ENCODE measurements around the gene GLYR1.
"Not testable (repeated sequence)": the region's sequence is repeated elsewhere in the genome, so short reads cannot be mapped to it uniquely, and the experiment has no call there.

Gene GLYR1

GRCh38 chr16:4846901-4847773, at the start of gene GLYR1, which contains the start of gene UBN1:
Gene GLYR1, minus strand, starts transcription at chr16:4847288. Its CDS starts 23 bp downstream, at chr16:4847265.
Gene UBN1, plus strand, starts transcription at chr16:4847481. Its CDS starts 5,437 bp downstream, at chr16:4852918.
- peak; percentile 97 for DNase-seq

GRCh38 chr16:4896761-4897160, 49.7 kb upstream of the GLYR1 start:
- DNase-seq: not testable (repeated sequence)

GRCh38 chr16:4895366-4895765, 48.3 kb upstream of the GLYR1 start:
- DNase-seq: no peak

- no peak for DNase-seq
Observed at GRCh38 chr16:4894276-4895150, 47.4 kb upstream of the GLYR1 start.

GRCh38 chr16:4893103-4893862, 46.2 kb upstream of the GLYR1 start:
- no peak for DNase-seq

GRCh38 chr16:4892361-4893102, 45.4 kb upstream of the GLYR1 start:
- no peak for DNase-seq

- no peak for DNase-seq
Observed at GRCh38 chr16:4891886-4892216, 44.8 kb upstream of the GLYR1 start.

GRCh38 chr16:4891097-4891885, 44.2 kb upstream of the GLYR1 start:
- no peak for DNase-seq

- DNase-seq: no peak
Observed at GRCh38 chr16:4890686-4891085, 43.6 kb upstream of the GLYR1 start.

GRCh38 chr16:4890026-4890425, 42.9 kb upstream of the GLYR1 start:
- DNase-seq: no peak

GRCh38 chr16:4888428-4889135, 41.5 kb upstream of the GLYR1 start:
- DNase-seq: no peak

GRCh38 chr16:4886151-4886550, 39.1 kb upstream of the GLYR1 start:
- no peak for DNase-seq

- DNase-seq: no peak
Observed at GRCh38 chr16:4884972-4885874, 38.1 kb upstream of the GLYR1 start.

GRCh38 chr16:4884209-4884608, 37.1 kb upstream of the GLYR1 start:
- DNase-seq: no peak

- no peak for DNase-seq
Observed at GRCh38 chr16:4883501-4883900, 36.4 kb upstream of the GLYR1 start.

GRCh38 chr16:4882633-4883285, 35.7 kb upstream of the GLYR1 start:
- no peak for DNase-seq

- no peak for DNase-seq
Observed at GRCh38 chr16:4882000-4882632, 35.0 kb upstream of the GLYR1 start.

- no peak for DNase-seq
Observed at GRCh38 chr16:4880006-4880580, 33.0 kb upstream of the GLYR1 start.

All from NCI-H2171 (cell line).